ENCODE measurements around the gene IGSF8. TPM values are rescaled to one million over a fixed set of nuclear protein-coding genes. Genes with fewer than 3 reads are reported as not detected.

The IGSF8 gene
- total RNA-seq, 6 experiments from 2014 or later: 9.6 to 12.9 (median 11.2) TPM

GRCh38 chr1:160125746-160126145, 27.3 kb upstream of the IGSF8 start:
- peaks cover 46% of the 10 kb centered on the region for H3K4me1 Mint-ChIP-seq (ENCODE audit: low read depth)
- H3K27me3 Mint-ChIP-seq (ENCODE audit: insufficient read depth): peaks cover 6% of the 10 kb centered on the region
- no peaks in the 10 kb centered on the region for H3K9me3 Mint-ChIP-seq
- TF ChIP-seq CTCF (IDR thresholded peaks at IDR 0.05): no peak
- H3K4me3 Mint-ChIP-seq: no peak overlapping the region
- peak overlapping the region; percentile 66; the same call in 1 of the 2 replicates for H3K27ac Mint-ChIP-seq
- DNase-seq: peak; percentile 17
- no peaks in the 10 kb centered on the region for H3K36me3 Mint-ChIP-seq (ENCODE audit: low read depth)

GRCh38 chr1:160124705-160125478, 26.5 kb upstream of the IGSF8 start:
- Mint-ChIP-seq H3K9me3 (no peaks in the 10 kb centered on the region), H3K4me1 (ENCODE audit: low read depth) (peaks cover 52% of the 10 kb centered on the region), H3K36me3 (ENCODE audit: low read depth) (no peaks in the 10 kb centered on the region), H3K4me3 (no peak overlapping the region), H3K27me3 (ENCODE audit: insufficient read depth) (peaks cover under 1% of the 10 kb centered on the region), H3K27ac (peak overlapping the region; percentile 59)
- DNase-seq: peak; percentile 82
- peak; percentile 55 for TF ChIP-seq CTCF (IDR thresholded peaks at IDR 0.05)

GRCh38 chr1:160123726-160124125, 25.3 kb upstream of the IGSF8 start:
- no peaks in the 10 kb centered on the region for H3K36me3 Mint-ChIP-seq (ENCODE audit: low read depth)
- no peak for TF ChIP-seq CTCF (IDR thresholded peaks at IDR 0.05)
- no peaks in the 10 kb centered on the region; the same call in none of the 2 replicates for H3K27me3 Mint-ChIP-seq (ENCODE audit: insufficient read depth)
- H3K4me3 Mint-ChIP-seq: no peak overlapping the region
- no peak for DNase-seq
- H3K9me3 Mint-ChIP-seq: no peaks in the 10 kb centered on the region
- peaks cover 46% of the 10 kb centered on the region for H3K4me1 Mint-ChIP-seq (ENCODE audit: low read depth)
- no peak overlapping the region for H3K27ac Mint-ChIP-seq

GRCh38 chr1:160122978-160123495, 24.6 kb upstream of the IGSF8 start:
- Mint-ChIP-seq H3K27ac (no peak overlapping the region), H3K36me3 (ENCODE audit: low read depth) (no peaks in the 10 kb centered on the region), H3K27me3 (ENCODE audit: insufficient read depth) (peaks cover 3% of the 10 kb centered on the region), H3K9me3 (no peaks in the 10 kb centered on the region), H3K4me3 (no peak overlapping the region), H3K4me1 (ENCODE audit: low read depth) (peaks cover 40% of the 10 kb centered on the region)
- no peak for DNase-seq
- TF ChIP-seq CTCF (IDR thresholded peaks at IDR 0.05): no peak

GRCh38 chr1:160121388-160121787, 23.0 kb upstream of the IGSF8 start:
- Mint-ChIP-seq H3K27me3 (ENCODE audit: insufficient read depth) (peaks cover 11% of the 10 kb centered on the region), H3K36me3 (ENCODE audit: low read depth) (no peaks in the 10 kb centered on the region), H3K4me1 (ENCODE audit: low read depth) (peaks cover 42% of the 10 kb centered on the region), H3K4me3 (no peak overlapping the region), H3K9me3 (no peaks in the 10 kb centered on the region), H3K27ac (no peak overlapping the region)
- no peak for TF ChIP-seq CTCF (IDR thresholded peaks at IDR 0.05)
- DNase-seq: no peak
